Measurements from ENCODE around the gene PIK3IP1.

- TF ChIP-seq CTCF (IDR thresholded peaks at IDR 0.05) (no peak), POLR2A (IDR thresholded peaks at IDR 0.05) (no peak)
Observed at GRCh38 chr22:31259798-31260473, 32.4 kb downstream of the PIK3IP1 start.
